ENCODE measurements around the gene TEX52.

TEX52 gene

GRCh38 chr12:2854669-2855453 lies 2.0 kb downstream of the TEX52 start:
- TF ChIP-seq, protein P1, sequence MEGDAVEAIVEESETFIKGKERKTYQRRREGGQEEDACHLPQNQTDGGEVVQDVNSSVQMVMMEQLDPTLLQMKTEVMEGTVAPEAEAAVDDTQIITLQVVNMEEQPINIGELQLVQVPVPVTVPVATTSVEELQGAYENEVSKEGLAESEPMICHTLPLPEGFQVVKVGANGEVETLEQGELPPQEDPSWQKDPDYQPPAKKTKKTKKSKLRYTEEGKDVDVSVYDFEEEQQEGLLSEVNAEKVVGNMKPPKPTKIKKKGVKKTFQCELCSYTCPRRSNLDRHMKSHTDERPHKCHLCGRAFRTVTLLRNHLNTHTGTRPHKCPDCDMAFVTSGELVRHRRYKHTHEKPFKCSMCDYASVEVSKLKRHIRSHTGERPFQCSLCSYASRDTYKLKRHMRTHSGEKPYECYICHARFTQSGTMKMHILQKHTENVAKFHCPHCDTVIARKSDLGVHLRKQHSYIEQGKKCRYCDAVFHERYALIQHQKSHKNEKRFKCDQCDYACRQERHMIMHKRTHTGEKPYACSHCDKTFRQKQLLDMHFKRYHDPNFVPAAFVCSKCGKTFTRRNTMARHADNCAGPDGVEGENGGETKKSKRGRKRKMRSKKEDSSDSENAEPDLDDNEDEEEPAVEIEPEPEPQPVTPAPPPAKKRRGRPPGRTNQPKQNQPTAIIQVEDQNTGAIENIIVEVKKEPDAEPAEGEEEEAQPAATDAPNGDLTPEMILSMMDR (IDR thresholded peaks at IDR 0.05; ENCODE audit: extremely low read depth, missing control alignments): no peak

DNA sequence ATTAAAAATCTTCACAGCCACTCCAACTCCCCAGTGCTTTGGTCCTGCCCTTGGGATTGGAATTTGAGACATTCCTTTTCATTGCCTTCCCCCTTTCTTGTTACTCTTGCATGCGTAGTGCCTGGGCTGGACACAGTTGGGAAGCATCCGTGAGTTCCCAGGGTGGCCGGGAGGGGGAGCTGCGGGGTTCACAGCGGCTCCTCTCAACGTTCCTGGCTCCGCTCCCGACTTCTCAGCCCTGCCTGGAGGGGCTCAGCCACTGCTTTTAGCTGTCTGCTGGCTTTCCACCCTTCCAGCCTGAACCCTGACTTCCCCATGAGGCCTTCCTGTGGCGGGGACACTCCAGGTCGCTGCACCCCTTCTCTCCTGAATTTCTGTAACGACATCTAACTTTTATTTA lies 3.2 kb downstream of the TEX52 start:
- TF ChIP-seq, protein P1 (IDR thresholded peaks at IDR 0.05; ENCODE audit: extremely low read depth, missing control alignments): peak; percentile 76
- DNase-seq (ENCODE audit: low spot score): peak; percentile 74

More at GRCh38 chr12:2854669-2855453, 2.0 kb downstream of the TEX52 start:
- DNase-seq (ENCODE audit: low spot score): no peak

DNA sequence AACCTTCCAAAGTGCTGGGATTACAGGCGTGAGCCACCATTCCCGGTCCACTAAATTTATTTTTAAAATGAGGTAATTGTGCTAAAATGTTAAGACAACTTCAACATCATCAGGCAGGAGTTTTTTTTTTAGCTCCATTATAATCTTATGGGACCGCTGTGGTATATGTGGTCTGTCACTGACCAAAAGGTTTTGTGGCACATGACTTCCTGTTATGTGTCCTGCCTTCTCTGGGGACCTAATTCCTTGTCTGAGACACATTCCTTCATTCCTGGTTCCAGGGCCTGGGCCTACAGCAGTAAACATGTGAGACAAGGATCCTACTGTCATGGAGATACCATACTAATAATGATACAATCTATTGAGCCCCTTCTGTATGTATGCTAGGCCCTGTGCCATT lies 4.9 kb downstream of the TEX52 start:
- DNase-seq (ENCODE audit: low spot score): no peak
- TF ChIP-seq, protein P1 (IDR thresholded peaks at IDR 0.05; ENCODE audit: extremely low read depth, missing control alignments): no peak

- no peak for DNase-seq (ENCODE audit: low spot score)
Measured at GRCh38 chr12:2845280-2845679, 11.6 kb downstream of the TEX52 start.

GRCh38 chr12:2844786-2845185 lies 12.1 kb downstream of the TEX52 start:
- DNase-seq (ENCODE audit: low spot score): no peak
- TF ChIP-seq, protein P1 (IDR thresholded peaks at IDR 0.05; ENCODE audit: extremely low read depth, missing control alignments): no peak

More at GRCh38 chr12:2845280-2845679, 11.6 kb downstream of the TEX52 start:
- TF ChIP-seq, protein P1 (IDR thresholded peaks at IDR 0.05; ENCODE audit: extremely low read depth, missing control alignments): no peak

GRCh38 chr12:2842948-2843347 lies 13.9 kb downstream of the TEX52 start:
- no peak for DNase-seq (ENCODE audit: low spot score)
- TF ChIP-seq, protein P1 (IDR thresholded peaks at IDR 0.05; ENCODE audit: extremely low read depth, missing control alignments): no peak

DNA sequence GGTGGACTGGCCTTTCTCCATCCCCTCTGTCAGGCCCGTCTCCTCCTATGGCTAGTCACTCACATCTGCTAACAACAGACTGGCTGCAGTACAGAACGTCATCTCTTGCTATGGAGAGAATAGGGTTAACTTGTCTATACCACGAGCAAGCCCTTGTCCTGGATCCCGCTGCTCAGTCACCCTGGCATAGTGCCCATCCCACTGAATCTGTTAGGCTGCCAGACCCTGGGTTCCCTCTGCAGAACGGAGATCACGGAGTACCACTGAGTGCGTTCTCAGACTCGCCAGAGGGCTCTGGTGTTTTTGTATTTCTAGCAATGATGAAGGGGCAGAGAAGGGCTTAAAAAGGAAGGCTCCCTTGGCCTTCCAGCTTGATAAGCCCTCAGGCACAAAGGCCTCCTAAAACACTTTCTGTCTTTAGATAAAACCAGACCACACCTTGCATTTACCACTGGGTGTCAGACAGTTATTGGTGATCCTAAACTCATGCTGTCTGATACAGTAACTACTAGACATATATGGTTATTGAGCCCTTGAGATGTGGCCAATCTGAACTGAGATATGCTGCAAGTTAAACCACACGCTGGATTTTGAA lies 15.7 kb downstream of the TEX52 start:
- DNase-seq (ENCODE audit: low spot score): no peak
- TF ChIP-seq, protein P1 (IDR thresholded peaks at IDR 0.05; ENCODE audit: extremely low read depth, missing control alignments): no peak

All from GM20000 (cell line).